ENCODE measurements around the gene KCNQ1.

Gene KCNQ1

DNA sequence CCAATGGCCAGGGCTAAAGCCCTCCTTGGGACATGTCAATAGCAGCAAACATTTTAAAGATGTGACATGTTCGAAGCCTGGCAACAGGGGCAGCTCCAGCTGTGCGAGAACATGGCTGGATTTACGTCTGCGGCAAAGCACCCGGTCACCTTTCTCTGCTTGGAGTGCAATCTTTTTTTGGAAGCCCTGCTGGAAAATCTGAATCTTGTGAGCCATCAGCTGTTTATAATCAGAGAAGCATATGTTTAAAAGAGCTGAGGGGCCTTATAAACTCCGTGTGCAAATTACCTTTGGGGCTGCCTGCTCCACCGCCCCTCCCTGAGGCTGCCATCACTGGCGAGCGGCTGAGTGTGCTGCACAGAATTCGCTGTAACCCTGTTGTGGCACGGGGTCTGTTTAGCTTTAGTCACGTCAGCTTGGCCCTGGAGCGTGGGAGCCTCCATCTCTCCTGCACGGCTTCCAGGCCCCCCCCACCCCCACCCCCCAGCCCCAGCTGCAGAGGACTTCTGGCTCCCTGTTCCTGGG lies 264.0 kb downstream of the KCNQ1 start:
- DNase-seq, result no peak

DNA sequence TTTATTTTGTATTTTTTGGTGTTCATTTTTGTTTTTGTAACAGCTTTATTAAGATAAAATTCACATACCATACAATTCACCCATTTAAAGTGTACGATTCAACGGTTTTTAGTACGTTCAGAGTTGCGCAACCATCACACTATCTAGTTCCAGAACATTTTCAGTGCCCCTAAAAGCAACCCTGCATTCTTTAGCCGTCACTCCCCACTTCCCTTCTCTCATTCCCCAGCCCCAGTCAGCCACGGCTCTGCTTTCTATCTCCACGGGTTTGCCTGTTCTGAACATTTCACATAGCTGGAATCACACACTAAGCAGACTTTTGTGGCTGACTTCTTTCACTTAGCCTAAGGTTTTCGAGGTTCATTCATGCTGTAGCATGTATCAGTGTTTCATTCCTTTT lies 264.6 kb downstream of the KCNQ1 start:
- DNase-seq, result no peak

DNA sequence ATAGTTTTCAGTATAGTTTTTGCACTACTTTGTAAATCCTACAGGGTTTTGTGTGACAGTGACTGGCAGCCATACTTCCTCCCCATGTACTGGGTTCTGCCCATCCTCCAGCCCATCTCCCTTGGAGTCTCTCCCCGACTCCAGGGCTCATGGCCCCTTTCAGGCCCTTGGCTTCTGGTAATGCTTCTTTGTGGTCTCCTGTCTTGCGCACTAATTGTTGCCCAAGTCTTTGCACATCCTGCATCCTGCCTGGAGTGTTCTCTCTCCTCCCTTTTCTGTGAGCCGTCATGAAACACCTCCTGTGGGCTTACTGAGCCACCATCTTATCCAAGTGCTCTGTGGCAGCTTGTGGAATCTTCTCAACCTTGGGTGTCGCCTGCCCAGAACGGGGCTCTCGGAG lies 266.4 kb downstream of the KCNQ1 start:
- DNase-seq, result no peak

DNA sequence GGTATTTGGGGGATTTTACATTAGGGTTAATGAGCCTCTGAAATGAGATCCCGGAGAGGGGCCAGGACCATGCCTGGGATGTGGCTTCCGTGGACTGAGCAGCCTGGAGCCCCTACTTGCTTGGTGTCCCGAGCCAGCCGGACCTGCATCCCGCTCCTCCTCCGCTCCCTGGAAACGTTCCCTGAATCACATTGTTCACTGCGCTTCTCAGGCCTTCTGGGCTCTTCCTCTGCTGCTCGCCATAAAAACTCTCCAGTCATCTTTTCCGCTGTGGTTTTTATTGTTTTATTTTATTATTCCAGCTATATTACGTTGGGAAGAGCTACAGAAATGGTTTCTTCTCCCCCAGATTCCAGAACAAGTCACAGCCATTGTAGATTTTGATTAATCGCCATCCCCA lies 268.3 kb downstream of the KCNQ1 start:
- DNase-seq, result no peak

DNA sequence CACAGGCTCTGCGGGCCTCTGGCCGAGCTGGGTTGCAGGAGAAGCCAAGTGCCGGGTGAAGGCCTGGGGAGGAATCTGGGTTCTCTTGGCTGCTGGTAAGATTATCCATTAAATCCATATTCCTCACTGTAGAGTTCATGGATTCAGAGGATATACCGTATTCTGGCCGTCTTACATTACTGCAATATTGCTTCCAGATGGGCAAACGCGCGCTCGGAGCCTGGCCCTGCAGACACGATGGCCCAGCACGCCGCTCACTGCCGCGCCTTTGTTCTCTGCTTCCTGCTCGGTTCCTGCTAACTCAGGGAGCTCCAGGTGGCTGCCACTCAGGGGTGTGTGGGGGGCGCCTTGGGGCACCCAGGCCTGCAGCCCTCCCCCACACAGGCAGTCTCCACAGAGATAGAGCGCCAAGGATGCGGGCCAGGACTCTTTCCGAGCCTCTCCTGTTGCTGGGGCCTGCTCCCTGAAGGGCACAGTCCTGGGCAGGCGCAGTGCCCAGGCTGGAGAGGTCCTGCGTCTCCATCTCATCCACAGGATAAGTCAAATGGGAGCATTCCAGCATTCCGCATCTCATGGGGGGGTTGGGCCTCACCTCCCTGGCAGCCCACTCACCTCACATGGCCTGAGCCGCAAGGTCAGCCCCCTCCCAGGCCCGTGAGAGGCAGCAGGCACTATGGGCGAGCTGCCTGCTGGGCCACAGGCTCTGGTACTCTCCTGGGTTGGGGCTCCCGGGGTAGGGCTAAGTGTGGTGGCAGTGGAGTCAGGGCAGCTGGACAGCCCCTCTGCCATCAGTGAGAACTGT lies 269.1 kb downstream of the KCNQ1 start:
- DNase-seq, result no peak

DNA sequence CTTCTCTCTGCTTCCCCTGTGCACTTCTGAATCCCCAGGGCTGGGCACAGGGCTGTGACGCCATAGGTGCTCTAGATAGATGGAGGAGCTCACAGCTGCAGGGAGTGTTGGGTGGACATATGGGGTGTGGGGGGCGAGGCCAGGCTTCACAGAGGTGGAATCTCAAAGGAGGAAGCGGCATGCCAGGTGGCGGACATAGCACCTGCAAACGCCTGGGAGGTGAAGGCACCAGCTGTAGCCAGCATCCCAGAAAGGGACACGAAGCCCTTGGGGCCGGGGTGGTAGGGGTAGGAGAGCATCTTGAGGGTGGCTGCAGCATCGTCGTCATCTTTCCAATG lies 269.6 kb downstream of the KCNQ1 start:
- no peak for DNase-seq

DNA sequence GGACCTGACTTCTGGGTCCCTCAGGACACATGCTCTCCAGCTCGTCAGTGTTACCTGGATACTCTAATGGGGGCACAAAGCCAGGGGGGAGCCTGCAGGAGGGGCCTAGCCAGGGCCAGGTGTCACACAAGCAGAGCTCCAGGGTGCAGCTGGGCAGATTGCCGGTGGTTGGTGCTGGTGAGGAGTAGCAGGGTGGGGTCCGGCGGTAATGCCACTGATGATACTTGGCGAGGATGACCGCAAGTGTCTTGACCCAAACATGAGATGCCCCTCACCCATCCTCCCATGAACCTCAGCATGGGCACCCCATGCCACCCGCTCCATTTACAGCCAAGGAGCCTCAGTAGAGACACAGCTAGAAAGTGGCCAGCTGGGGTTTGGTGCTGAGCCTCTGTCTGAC lies 270.1 kb downstream of the KCNQ1 start:
- DNase-seq, result no peak

DNA sequence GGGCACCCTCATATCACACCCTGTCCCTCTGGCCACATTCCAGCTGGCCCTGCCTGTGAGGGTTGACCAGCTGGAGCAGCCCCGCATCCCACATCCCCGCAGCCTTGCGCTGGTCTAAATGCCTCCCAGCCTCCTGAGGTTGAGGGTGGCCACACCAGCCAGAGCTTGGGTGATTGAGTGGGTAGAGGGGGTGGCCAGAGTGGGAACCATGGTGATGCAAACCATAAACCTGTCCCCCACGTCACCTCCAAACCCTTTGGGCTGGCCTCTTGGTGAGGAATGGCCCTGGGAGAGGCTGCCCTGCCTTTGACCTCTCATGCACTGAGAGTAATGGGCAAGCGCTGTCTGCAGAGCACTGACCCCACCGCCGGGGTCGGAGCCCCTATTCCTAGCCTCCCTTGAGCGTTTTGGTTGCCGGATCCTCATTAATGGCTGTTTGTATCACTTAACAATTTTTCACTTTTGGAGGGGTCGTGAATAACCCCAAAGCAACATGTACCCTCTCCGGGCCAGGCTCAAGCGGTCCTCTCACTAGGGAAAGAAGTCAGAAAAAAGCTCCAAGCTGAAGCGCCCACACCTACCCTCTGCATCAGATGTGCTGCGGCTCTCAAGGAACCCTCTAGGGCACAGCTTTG lies 271.0 kb downstream of the KCNQ1 start:
- DNase-seq, result no peak

DNA sequence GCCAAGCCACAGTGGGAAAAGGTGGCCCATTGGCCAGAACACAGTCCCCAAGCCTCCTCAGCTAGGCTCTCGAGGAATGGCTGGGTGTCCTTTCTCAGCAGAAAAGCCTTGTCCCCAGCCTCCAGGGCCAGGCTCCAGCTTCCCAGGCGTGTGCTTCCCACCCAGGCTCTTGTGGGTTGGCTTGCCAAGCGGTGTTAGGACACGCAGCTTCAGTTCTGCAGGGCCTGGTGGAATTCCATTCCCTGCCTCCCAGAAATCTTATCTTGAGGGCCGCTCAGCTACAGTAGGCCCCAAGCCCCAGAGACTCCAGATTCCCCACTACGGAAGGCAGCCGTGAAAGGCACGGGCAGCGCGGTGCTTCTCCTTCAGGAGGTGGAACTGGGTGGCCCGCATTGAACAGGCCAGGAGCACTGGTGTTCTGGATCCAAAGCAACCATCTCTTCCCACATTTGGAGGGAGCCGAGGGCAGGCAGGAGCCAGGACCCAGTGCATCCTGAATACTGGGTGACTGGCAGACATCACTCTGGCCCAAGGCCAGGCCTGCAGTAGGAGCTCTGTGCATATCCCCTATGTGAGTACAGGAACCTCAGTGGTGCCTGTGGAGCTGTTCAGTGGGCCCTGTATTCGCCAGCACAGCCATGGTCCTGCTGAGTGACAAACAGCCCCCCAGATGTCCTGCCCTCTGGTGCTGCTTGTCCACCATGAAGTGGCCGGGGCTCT lies 271.7 kb downstream of the KCNQ1 start:
- no peak for DNase-seq

DNA sequence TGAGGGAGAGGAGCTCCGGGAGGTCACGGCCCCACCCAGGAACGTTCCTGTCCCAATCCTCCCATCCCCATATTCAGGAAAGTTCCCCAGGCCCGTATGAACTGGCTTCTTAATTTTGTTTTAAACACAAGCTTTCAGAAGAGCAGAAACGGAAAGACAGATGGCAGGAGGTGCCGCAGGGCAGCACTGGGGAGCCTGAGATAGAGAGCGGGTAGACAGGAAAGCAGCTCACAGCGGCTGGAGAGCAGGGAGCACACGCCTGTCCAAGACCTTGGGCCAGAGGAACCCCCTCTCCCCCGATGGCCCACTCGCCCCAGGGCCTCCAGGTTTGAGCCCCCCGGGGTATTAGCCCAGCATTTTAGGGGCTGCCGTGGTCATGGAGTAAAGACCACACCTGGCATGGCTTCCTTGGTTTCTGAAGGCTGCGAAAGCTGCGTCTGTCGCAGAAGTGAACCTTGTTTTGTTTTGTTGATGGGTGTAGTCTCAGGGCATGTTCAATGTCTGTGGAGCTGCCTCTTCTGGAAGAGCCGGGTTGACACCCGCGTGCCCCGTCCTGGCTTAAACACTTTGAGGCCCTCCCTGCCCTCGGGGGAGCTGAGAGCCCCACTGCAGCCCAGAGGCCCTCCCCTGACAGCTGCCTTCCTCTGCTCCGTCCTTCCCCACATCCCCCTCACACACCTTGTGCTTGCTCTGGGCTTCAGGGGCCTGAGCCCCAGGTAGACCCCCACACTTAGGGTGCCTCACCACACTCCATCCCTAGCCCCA lies 272.9 kb downstream of the KCNQ1 start:
- no peak for DNase-seq

DNA sequence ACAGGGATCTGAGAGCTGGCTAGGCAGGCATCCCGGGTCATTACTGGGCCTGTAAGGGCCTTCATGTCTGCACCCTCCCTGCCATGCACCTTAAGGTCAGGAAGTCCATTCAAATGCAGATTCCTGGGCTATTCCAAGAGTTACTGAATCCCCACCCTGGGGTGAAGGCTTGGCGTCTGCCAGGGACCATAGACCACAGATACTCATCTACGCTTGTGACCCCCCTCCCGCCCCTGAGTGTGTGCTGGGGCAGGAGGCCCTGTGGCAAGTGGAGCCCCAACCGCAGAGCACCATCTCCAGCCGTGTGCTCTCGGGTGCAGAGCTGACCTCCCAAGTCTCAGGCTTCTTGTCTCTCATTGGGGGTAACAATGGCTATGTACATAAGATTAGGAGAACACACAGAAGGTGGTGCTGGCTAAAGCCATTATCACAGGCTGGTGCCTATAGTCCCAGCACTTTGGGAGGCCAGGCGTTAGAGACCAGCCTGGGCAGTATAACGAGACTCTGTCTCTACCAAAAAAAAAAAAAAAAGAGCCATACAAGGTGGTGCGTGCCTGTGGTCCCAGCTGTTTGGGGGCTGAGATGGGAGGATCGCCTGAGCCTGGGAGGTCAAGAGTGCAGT lies 274.1 kb downstream of the KCNQ1 start:
- no peak for DNase-seq

DNA sequence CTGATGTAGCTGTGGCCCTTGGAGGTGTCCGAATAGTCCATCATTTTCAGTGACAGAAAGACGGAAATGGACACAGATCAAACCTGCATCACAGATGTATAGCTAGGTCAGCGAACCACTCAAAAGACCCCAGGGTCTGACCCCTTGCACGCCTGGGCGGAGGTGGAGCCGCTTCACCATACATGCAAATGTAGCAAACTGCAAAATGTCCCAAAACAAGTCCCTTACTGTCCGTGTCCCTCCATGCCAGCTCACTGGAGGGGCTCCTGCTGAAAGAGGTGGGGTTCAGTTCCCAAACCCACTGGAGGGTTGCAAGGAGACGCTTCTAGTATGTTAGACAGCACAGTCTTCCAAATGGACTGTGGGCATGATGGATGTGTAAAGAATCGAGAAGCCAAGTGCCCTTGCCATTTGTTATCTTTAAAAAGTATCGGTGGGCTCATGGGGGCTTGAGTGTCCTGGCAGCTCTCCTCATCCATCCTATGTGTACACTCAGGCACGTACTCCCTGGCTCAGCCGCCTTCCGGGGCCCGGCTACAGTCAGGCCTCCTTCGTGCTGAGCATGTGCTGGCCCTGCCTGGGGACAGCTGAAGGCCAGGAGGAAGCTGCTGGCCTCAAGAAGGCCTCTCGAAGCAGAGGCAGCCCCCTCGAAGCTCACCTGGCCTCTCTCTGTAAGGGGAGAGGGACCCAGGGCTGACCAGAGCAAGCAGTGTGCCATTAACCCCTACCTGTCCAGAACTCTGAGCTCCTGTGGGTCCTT lies 275.2 kb downstream of the KCNQ1 start:
- DNase-seq, result no peak

DNA sequence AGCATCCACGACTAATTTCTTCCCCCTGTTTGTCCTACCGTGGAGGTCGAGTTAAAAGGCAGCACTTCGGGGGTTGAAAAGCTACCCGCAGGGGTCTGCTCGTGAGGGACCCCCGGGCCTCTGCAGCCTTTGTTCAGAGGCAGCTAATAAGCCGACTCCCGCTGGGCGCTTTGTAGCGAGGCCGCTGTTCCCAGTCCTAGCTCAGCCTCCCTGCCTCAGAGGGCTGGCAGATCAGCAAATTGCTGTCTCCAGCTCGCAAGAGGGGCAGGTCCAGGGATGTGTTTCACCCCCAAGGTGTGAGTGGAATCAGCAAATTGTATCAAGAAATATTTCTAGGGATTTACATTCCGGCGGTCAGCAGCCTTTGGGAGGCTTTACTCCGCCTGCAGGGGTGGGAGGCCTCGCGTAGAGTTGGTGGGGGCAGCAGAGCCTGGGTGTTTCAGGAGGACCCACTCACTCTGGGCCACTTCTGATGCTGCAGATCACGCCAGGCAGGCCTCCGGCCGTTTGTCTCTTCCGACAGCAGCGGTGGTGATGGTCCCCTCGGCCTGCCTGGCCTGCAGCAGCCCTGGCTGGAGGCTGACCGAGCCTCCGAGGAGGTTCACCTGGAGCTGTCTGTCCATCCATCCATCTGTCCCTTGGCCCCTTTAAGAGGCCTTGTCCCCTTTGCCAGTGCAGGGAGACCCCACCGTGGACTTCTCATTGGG lies 276.6 kb downstream of the KCNQ1 start:
- no peak for DNase-seq

DNA sequence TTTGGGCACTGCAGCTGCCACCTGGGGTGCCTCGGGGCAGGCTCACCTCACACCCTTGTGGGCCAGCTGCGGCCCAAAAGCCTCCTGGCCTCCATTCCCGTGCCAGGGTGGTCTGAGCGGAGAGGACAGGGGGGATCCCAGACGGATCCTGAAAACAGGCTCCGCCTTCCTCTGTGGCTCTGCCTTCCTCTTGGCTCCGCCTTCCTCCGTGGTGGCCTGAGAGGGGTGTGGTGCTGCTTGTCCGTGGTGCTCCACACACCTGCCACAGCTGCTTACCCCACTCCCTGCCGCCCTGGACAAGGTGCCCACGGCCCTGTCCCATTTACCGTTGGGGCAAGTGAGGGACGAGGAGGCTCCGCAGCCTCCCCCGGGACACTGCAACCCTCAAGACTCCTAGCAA lies 278.1 kb downstream of the KCNQ1 start:
- no peak for DNase-seq

DNA sequence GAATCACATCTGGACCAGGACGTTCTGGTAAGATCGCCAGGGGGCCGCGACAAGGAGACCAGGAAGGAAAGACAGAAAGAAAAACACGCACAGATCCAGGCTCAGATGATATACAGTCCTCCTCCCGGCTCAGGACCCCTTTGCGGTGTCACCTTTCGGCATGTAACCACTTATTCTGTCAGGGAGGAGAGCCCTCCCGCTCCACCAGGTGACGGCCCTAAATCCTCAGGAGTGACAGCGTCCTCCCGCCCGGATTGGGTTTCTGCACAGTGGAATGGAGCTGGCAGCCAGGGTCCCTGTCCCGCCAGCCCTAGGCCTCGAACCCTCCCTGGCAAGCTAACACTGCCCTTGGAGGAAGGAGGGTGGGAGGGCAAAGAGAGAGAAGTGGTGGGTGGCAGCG lies 279.3 kb downstream of the KCNQ1 start:
- no peak for DNase-seq

DNA sequence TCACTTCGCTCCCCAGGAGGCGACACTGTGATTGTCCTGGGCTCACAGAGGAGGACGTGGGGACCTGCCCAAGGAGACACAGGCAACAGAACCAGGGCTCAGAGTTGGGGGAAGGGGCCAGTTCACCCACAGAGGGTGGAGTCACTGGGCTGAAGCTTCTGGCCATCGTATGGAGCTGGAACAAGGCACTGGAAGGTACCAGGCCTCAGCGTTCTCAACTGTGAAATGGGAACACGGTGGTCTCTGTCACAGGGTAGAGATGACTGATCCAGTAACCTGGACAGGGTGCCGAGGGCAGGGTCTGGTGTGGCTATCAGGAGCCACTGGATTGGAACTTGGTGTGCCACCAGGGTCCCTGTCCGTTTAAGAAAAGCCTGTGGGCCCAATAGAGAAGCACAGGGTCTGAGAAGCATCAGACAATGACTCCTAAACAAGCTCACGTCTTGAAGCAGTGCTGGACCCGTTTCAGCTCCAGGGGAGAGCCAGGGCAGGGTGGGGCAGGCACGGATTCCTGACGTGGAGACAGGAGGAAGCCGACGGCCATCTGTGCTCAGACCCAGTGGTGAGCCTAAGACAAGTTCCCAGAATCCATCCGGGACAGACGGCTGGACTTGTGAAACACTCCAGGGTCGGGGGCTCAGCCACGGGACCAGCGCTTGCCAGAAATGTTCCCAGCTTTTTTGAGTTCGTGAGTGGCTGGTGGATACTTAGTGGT lies 280.0 kb downstream of the KCNQ1 start:
- DNase-seq, result no peak

DNA sequence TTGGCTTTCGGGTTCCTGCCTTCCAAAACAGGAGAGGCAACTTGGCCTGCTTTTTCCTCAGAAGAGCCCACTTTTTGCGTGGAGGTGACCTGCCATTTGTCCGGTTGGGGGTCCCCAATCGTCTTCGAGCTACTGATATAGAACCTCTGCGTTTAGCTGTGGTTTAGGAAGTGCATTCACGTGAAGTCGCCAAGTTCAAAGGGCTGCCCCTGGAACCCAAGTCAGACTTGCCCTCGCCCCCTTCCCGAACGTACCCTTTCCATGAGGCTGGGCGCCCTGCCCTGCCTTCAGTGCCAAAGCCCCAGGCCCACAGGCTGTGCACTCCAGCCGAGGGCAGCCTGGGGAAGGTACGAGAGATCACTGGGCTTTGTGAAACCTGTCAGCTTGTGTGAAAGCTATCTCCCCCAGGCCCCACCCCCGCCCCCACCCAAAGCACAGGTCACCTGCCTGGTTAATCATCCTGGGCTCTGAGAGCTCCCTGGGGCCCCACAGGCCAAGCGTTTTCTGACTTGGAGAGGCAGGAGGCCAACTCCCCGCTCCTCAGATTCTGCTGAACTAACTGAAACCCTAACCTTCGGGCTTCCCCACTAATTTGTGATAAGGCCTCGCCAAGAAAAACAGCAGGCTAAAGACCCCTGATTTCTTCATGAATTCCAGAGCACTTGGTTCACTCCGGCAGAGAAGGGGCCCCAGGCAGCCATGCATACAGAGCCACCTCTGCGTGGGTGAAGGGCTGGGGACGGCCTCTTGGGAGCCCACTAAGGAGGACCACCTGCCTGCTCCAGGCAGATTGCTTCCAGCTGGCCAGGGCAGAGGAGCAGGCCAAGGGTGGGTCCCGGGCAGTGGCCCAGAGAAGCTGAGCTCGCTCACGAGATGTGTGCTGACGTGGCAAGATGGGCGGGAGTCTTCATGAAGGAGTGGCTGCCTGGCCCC lies 280.8 kb downstream of the KCNQ1 start:
- no peak for DNase-seq

DNA sequence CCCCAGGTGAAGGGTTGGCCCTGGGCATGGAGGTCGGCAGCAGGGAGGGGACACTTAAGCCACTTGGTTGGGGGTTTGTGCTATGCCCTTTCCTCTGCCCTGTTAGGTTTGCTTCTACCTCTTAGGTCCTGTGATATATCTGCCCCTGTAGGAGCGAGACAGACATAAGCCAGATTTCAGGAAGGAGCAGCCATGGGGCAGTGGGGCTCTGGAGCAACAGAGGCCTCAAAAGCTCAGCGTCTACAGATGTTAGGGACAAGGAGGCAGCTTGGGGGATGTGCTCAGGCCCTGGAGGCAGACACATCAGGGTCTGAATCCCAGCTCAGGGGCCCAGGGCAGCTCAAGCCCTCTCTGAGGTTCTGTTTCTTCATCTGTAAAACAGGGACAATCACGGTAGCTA lies 282.2 kb downstream of the KCNQ1 start:
- no peak for DNase-seq

DNA sequence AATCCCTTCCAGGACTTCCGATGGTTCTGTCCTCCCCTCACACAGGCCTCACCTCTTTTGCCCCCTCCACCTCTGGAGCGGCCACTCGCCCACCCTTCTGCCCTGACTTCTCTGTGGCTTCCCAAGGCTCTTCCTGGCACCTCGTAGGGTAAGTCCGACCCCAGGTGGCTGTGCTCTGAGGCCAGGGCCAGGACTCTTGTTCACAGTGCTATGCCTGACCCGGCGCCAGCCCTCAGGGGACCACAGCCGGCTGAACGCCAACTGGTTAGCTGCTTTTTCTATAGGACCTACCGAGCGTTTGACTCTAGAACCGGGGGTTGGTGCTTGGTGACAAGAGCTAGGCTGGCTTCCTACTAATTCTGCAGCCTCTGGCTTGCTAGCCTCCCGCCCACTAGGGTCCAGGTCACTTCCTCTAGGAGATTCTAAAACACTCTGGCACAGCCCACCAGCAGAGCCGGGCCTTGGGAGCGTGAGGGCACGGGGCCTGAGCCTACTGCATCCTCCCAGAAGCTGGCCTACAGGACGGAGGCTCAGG lies 283.4 kb downstream of the KCNQ1 start:
- no peak for DNase-seq

All from NCI-H1092 treated with DMSO at 0.1 percent for 48 hours (cell line).